ELF-1 (cell line): ENCODE data around the gene TMSB15C.

Experiments
- DNase-seq: peaks from one replicate; pipeline ENCODE4 v3.0.0-alpha.2; 2016; ENCODE audit warnings: low read depth, low spot score

TMSB15C gene

DNA sequence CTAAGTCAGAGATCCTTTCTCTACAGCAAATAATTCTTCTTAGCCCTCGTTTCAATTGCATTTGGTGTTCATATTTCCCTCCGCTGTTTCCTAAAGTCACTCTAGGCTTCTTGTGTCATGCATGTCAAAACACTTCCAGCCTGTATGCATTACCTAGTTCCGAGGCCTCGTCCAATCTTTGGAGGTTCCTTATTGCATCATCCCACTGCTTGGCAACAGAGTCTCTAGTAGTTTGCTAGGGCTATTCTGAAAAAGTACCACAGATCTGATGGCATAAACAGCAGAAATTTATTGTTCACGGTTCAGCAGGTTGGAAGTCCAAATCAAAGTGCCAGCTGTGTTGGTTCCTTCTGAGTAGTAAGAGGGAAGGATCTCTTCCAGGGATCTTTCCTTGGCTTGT lies 30.4 kb downstream of the TMSB15C start:
- DNase-seq: no peak

DNA sequence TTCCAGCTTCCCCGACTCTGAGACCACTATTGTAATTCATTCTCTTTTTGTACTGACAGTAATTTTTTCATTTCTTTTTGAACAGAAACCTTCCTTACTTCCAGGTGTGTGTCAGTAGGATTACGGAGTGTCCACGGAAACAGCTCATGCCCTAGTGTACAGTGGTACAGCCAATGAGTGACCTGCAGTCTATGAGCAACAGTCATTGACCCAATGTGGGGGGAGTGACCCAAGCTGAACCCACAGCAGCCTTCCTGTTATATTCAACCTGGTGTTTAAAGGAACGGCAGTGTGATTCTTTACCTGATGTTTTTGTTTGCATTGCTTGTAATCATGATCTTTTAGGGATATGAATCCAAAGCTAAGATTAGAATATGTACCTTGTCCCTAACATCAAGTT lies 35.0 kb downstream of the TMSB15C start:
- DNase-seq: no peak

DNA sequence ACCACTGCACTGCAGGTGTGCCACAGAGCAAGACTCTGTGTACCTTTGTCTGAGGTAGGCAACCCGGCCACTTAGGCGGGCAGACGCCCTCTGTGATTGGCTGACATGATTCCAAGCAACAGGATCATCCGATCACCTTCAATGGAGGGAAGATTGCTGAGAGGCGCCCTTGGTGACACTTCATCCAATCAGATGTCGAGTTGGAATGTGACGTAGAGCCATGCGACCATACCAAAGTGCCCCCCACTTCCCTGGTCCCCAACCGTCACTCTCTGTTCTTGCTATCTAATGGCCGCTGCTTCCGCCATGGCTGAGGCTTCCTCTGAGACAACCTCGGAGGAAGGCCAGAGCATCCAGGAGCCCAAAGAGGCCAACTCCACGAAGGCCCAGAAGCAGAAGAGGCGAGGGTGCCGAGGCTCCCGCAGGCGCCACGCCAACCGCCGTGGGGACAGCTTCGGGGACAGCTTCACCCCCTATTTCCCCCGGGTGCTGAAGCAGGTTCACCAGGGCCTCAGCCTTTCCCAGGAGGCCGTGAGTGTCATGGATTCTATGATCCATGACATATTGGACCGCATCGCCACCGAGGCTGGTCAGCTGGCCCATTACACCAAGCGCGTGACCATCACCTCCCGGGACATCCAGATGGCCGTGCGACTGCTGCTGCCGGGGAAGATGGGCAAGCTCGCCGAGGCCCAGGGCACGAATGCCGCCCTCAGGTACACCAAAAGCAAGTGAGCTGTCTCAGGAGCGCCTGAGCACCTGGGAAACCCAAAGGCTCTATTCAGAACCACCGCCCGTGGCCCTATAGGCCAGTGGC lies 36.1 kb downstream of the TMSB15C start, which contains the start of gene H2BW2:
H2BW2 (plus strand) TSS at position 268 of the 817 bp plus-strand sequence; CDS start at position 307, 39 bp downstream.
- DNase-seq: no peak
